ENCODE measurements around the gene OSGIN1.

OSGIN1 gene

GRCh38 chr16:83958846-83959565 is 6.0 kb downstream of the OSGIN1 start:
- no peak for FAIRE-seq

- FAIRE-seq: no peak
Measured at GRCh38 chr16:83959656-83960434, 6.8 kb downstream of the OSGIN1 start.

- FAIRE-seq: no peak
Measured at GRCh38 chr16:83960521-83961249, 7.6 kb downstream of the OSGIN1 start.

- no peak for FAIRE-seq
Measured at GRCh38 chr16:83961591-83961990, 8.6 kb downstream of the OSGIN1 start.

- FAIRE-seq: no peak
Measured at GRCh38 chr16:83963277-83964119, 10.5 kb downstream of the OSGIN1 start.

- FAIRE-seq: no peak
Measured at GRCh38 chr16:83964684-83965443, 11.8 kb downstream of the OSGIN1 start.

GRCh38 chr16:83965444-83966152 is 12.6 kb downstream of the OSGIN1 start:
- no peak for FAIRE-seq

GRCh38 chr16:83966153-83966696 is 13.2 kb downstream of the OSGIN1 start:
- no peak for FAIRE-seq

- no peak for FAIRE-seq
Measured at GRCh38 chr16:83967091-83967490, 14.1 kb downstream of the OSGIN1 start.

GRCh38 chr16:83967838-83968305 is 14.8 kb downstream of the OSGIN1 start, which contains the start of gene NECAB2:
TSS of gene NECAB2 (plus strand) at chr16:83968244. CDS start at chr16:83968649, 405 bp downstream.
- no peak for FAIRE-seq

GRCh38 chr16:83968306-83968851 is 15.3 kb downstream of the OSGIN1 start:
- FAIRE-seq: no peak

GRCh38 chr16:83968891-83969649 is 16.0 kb downstream of the OSGIN1 start:
- no peak for FAIRE-seq

GRCh38 chr16:83969771-83970429 is 16.9 kb downstream of the OSGIN1 start:
- no peak for FAIRE-seq

GRCh38 chr16:83970430-83970815 is 17.4 kb downstream of the OSGIN1 start:
- FAIRE-seq: no peak

GRCh38 chr16:83971165-83972130 is 18.4 kb downstream of the OSGIN1 start:
- FAIRE-seq: no peak

- no peak for FAIRE-seq
Measured at GRCh38 chr16:83972256-83973008, 19.4 kb downstream of the OSGIN1 start.

GRCh38 chr16:83973077-83973476 is 20.0 kb downstream of the OSGIN1 start:
- FAIRE-seq: no peak
